ENCODE measurements around the gene NUDCD2. TPM values are rescaled to one million over a fixed set of nuclear protein-coding genes. Genes with fewer than 3 reads are reported as not detected.

Gene NUDCD2
- total and polyA plus RNA-seq, 11 donors, result 1.6 to 17.1 (median 12.8) TPM

GRCh38 chr5:163498886-163499285, 39.0 kb upstream of the NUDCD2 start:
- H3K4me3 ChIP-seq, result no peak overlapping the region
- no peak for TF ChIP-seq CTCF (IDR thresholded peaks at IDR 0.05)
- TF ChIP-seq POLR2A (IDR thresholded peaks at IDR 0.05), result no peak
- H3K27ac ChIP-seq, result no peak overlapping the region
- H3K9me3 ChIP-seq, result no peaks in the 10 kb centered on the region
- H3K36me3 ChIP-seq, result no peaks in the 10 kb centered on the region
- H3K4me1 ChIP-seq, result peaks cover 0 to 16% (median 7%) of the 10 kb centered on the region in 12 donors
- 85 to 100% (median 90%) methylated on average over 1 of the region's 1 CpG for WGBS, 4 donors
- DNase-seq (no peak), ATAC-seq (no peak)
- no peaks in the 10 kb centered on the region for H3K27me3 ChIP-seq
- intact Hi-C loops (cut with DNase I), result loop anchor here in 1 of 10 donors (10.0 kb wide), 1 partner anchor 54 kb away; no protein-coding TSS in a partner anchor

- H3K27ac ChIP-seq, result no peak overlapping the region
- no peaks in the 10 kb centered on the region for H3K36me3 ChIP-seq
- no peak for DNase-seq
- 88 to 91% (median 89%) methylated on average over 3 of the region's 3 CpGs for WGBS, 4 donors
- H3K4me3 ChIP-seq, result no peak overlapping the region
- no peaks in the 10 kb centered on the region for H3K9me3 ChIP-seq
- H3K4me1 ChIP-seq, result peaks cover 0 to 3% (median under 1%) of the 10 kb centered on the region in 12 donors
- H3K27me3 ChIP-seq, result no peaks in the 10 kb centered on the region
- no peak for ATAC-seq
- intact Hi-C loops (cut with DNase I), result loop anchor here in 1 of 10 donors (10.0 kb wide), 1 partner anchor 53 kb away; no protein-coding TSS in a partner anchor
- no peak for TF ChIP-seq CTCF (IDR thresholded peaks at IDR 0.05)
These were observed 37.4 kb upstream of the NUDCD2 start for GRCh38 chr5:163497315-163497714.

- TF ChIP-seq POLR2A (IDR thresholded peaks at IDR 0.05) (no peak), CTCF (IDR thresholded peaks at IDR 0.05) (no peak)
- no peaks in the 10 kb centered on the region for H3K9me3 ChIP-seq
- H3K27ac ChIP-seq, result no peak overlapping the region
- no peak for ATAC-seq
- DNase-seq, result no peak
- H3K36me3 ChIP-seq, result peaks cover 0 to 2% (median 0%) of the 10 kb centered on the region in 9 donors
- H3K4me1 ChIP-seq, result no peaks in the 10 kb centered on the region
- intact Hi-C loops (cut with DNase I), result loop anchor here in 1 of 10 donors (10.0 kb wide), 1 partner anchor 51 kb away; no protein-coding TSS in a partner anchor
- 92 to 100% (median 97%) methylated on average over 1 of the region's 1 CpG for WGBS, 4 donors
- H3K4me3 ChIP-seq, result no peak overlapping the region
- no peaks in the 10 kb centered on the region for H3K27me3 ChIP-seq
These were observed 36.4 kb upstream of the NUDCD2 start for GRCh38 chr5:163496286-163496685.

DNA sequence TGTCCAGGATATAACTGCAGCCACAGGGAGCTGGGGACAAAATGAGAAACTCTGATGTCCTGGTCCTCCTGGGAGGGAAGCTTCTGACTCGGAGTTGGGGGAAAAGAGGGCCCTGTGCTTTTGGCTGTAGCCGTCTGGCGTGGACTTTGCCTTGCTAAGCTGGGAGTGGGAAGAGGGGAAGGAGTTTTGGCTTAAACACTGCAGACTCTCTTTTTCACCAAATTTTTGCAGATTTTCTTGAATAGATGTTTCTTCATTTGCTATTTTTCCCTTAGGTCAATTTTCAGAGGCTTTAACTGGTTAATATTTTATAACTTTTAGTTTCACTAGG, 29.8 kb upstream of the NUDCD2 start:
- TF ChIP-seq POLR2A (IDR thresholded peaks at IDR 0.05) (no peak), CTCF (IDR thresholded peaks at IDR 0.05) (no peak)
- peaks cover 0 to 12% (median 0%) of the 10 kb centered on the region in 9 donors for H3K36me3 ChIP-seq
- no peak overlapping the region for H3K4me3 ChIP-seq
- 85 to 98% (median 92%) methylated on average over 3 of the region's 3 CpGs for WGBS, 4 donors
- intact Hi-C loops (cut with DNase I), result loop anchor here in 1 of 10 donors (10.0 kb wide), 1 partner anchor 45 kb away; no protein-coding TSS in a partner anchor
- ATAC-seq (no peak), DNase-seq (no peak)
- H3K27me3 ChIP-seq, result no peaks in the 10 kb centered on the region
- H3K27ac ChIP-seq, result no peak overlapping the region
- no peaks in the 10 kb centered on the region for H3K9me3 ChIP-seq
- H3K4me1 ChIP-seq, result no peaks in the 10 kb centered on the region
